ENCODE measurements around the gene ATF3. TPM values are rescaled to one million over a fixed set of nuclear protein-coding genes. Genes with fewer than 3 reads are reported as not detected.

The ATF3 gene
- total and polyA plus RNA-seq, 4 donors = 1.1 to 8.8 (median 5.5) TPM

- Histone ChIP-seq H3K27me3 (ENCODE audit: control insufficient read depth in 4 of 4, insufficient read depth in 4 of 4, low read length in 3 of 4) (no peaks in the 10 kb centered on the region), H3K4me1 (ENCODE audit: control insufficient read depth in 4 of 4, insufficient read depth in 4 of 4, low read length in 3 of 4) (peaks cover 0 to 19% (median 6%) of the 10 kb centered on the region in 4 donors)
- WGBS = 27% methylated on average over 20 of the region's 20 CpGs
These were observed 1.4 kb downstream of the ATF3 start for GRCh38 chr1:212609701-212610574.

DNA sequence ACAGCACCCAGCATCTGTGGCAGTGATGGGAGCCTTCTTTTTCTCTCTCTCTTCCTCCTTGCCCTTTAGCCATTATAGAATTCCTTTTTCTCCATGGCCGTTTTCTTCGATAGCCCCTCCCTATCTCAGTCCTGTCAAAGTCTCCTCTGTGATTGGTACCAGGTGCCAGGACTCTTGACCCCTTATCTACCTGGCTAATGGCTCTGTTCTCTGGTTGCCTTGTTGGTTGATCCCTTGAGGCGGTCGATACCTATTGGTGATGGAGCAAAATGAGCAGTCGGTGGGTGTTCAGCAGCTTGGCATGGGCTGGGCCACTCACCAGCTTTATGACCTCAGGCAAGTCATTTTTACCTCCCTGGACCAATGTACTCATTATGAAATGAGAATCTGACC, 2.0 kb downstream of the ATF3 start:
- 94% methylated on average over 5 of the region's 5 CpGs for WGBS
- TF ChIP-seq HNF4G (IDR thresholded peaks at IDR 0.05) = no peak
- Histone ChIP-seq H3K4me1 (ENCODE audit: control insufficient read depth in 4 of 4, insufficient read depth in 4 of 4, low read length in 3 of 4) (peaks cover 0 to 19% (median 6%) of the 10 kb centered on the region in 4 donors), H3K36me3 (ENCODE audit: control insufficient read depth in 4 of 4, insufficient read depth in 3 of 4, low read depth in 1 of 4, low read length in 3 of 4) (peaks cover under 1 to 9% (median 5%) of the 10 kb centered on the region in 4 donors), H3K9me3 (ENCODE audit: control insufficient read depth in 4 of 4, low read length in 3 of 4) (no peaks in the 10 kb centered on the region), H3K27ac (ENCODE audit: low read depth in 1 of 2, low read length in 2 of 2) (no peak overlapping the region), H3K9ac (ENCODE audit: low read depth in 1 of 2, low read length in 2 of 2) (no peak overlapping the region), H3K27me3 (ENCODE audit: control insufficient read depth in 4 of 4, insufficient read depth in 4 of 4, low read length in 3 of 4) (no peaks in the 10 kb centered on the region), H3K4me3 (ENCODE audit: low read depth in 1 of 3, low read length in 3 of 3) (peak overlapping the region in 1 of 3 donors; percentile 78)
- no peak for DNase-seq (ENCODE audit: low spot score)

More at GRCh38 chr1:212609701-212610574, 1.4 kb downstream of the ATF3 start:
- peaks cover 0 to 3% (median 2%) of the 10 kb centered on the region in 4 donors for H3K36me3 ChIP-seq (ENCODE audit: control insufficient read depth in 4 of 4, insufficient read depth in 3 of 4, low read depth in 1 of 4, low read length in 3 of 4)
- no peak for DNase-seq (ENCODE audit: low spot score)
- no peak for TF ChIP-seq ATF3 (IDR thresholded peaks at IDR 0.05)
- TF ChIP-seq, protein P1, sequence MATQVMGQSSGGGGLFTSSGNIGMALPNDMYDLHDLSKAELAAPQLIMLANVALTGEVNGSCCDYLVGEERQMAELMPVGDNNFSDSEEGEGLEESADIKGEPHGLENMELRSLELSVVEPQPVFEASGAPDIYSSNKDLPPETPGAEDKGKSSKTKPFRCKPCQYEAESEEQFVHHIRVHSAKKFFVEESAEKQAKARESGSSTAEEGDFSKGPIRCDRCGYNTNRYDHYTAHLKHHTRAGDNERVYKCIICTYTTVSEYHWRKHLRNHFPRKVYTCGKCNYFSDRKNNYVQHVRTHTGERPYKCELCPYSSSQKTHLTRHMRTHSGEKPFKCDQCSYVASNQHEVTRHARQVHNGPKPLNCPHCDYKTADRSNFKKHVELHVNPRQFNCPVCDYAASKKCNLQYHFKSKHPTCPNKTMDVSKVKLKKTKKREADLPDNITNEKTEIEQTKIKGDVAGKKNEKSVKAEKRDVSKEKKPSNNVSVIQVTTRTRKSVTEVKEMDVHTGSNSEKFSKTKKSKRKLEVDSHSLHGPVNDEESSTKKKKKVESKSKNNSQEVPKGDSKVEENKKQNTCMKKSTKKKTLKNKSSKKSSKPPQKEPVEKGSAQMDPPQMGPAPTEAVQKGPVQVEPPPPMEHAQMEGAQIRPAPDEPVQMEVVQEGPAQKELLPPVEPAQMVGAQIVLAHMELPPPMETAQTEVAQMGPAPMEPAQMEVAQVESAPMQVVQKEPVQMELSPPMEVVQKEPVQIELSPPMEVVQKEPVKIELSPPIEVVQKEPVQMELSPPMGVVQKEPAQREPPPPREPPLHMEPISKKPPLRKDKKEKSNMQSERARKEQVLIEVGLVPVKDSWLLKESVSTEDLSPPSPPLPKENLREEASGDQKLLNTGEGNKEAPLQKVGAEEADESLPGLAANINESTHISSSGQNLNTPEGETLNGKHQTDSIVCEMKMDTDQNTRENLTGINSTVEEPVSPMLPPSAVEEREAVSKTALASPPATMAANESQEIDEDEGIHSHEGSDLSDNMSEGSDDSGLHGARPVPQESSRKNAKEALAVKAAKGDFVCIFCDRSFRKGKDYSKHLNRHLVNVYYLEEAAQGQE (IDR thresholded peaks at IDR 0.05) = peak; percentile 39
- no peaks in the 10 kb centered on the region for H3K9me3 ChIP-seq (ENCODE audit: control insufficient read depth in 4 of 4, low read length in 3 of 4)
- H3K9ac ChIP-seq (ENCODE audit: low read depth in 1 of 2, low read length in 2 of 2) = peak overlapping the region; percentile 84 to 97
- peak overlapping the region; percentile 72 to 78 (median 78) for H3K4me3 ChIP-seq (ENCODE audit: low read depth in 1 of 3, low read length in 3 of 3)
- H3K27ac ChIP-seq (ENCODE audit: low read depth in 1 of 2, low read length in 2 of 2) = peak overlapping the region; percentile 88 to 97

DNA sequence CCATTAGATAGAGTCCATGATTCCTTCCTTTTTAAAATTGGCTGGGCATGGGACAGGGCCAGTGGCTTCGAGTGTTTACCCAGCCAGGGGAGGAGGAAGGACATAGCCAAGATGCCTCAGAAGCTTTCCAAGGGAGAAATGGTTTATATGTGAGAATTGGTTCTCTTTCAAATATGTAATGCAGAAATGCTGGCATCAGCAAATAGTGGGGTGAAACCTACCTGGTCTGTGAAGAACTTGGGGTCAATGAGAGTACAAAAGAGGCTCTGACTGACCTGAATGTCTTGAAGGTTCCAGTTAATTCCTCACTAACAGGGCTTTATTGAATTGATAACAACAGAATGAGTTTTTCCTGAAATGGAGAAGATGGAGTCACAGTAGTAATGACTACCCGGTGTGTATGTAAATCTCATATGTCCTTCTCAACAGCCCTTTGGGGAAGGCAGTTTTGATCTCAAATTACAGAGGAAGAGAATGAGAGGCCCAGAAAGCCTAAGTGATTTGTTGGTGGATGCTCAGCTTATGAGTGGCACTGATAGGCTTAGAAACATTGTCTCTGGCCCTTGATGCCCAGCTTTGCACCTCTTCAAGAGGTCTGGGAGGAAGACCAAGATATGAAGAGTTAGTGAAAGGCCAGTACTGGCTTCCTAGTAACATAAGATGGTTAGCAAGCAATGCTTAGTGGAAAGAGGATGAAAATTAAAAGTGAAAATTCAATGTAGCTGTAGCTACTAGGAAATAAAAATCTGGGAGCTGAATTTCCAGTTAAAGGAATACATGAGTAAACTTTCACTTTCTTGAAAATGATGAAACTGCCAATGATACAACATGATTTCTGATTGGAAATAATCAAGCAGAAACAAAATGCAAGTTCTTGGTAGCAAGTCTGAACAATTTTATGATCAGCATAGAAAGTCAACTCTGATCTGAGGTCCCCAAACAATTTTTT, 2.7 kb downstream of the ATF3 start:
- 94% methylated on average over 2 of the region's 2 CpGs for WGBS
- H3K36me3 ChIP-seq (ENCODE audit: control insufficient read depth in 4 of 4, insufficient read depth in 3 of 4, low read depth in 1 of 4, low read length in 3 of 4) = peaks cover 5 to 14% (median 11%) of the 10 kb centered on the region in 4 donors
- no peaks in the 10 kb centered on the region for H3K27me3 ChIP-seq (ENCODE audit: control insufficient read depth in 4 of 4, insufficient read depth in 4 of 4, low read length in 3 of 4)
- H3K4me3 ChIP-seq (ENCODE audit: low read depth in 1 of 3, low read length in 3 of 3) = no peak overlapping the region
- H3K4me1 ChIP-seq (ENCODE audit: control insufficient read depth in 4 of 4, insufficient read depth in 4 of 4, low read length in 3 of 4) = peaks cover 0 to 19% (median 6%) of the 10 kb centered on the region in 4 donors
- no peak overlapping the region for H3K9ac ChIP-seq (ENCODE audit: low read depth in 1 of 2, low read length in 2 of 2)
- no peak for DNase-seq (ENCODE audit: low spot score)
- H3K27ac ChIP-seq (ENCODE audit: low read depth in 1 of 2, low read length in 2 of 2) = no peak overlapping the region
- no peaks in the 10 kb centered on the region for H3K9me3 ChIP-seq (ENCODE audit: control insufficient read depth in 4 of 4, low read length in 3 of 4)
- TF ChIP-seq HNF4A (conservative IDR thresholded peaks at IDR 0.05) (no peak), FOXA1 (IDR thresholded peaks at IDR 0.05) (no peak), EGR1 (IDR thresholded peaks at IDR 0.05; ENCODE audit: low read depth in 2 of 2) (no peak), ATF3 (IDR thresholded peaks at IDR 0.05) (no peak), TAF1 (conservative IDR thresholded peaks at IDR 0.05) (no peak), ZBTB33 (IDR thresholded peaks at IDR 0.05) (no peak), HNF4G (IDR thresholded peaks at IDR 0.05) (no peak), YY1 (IDR thresholded peaks at IDR 0.05) (no peak), GABPA (IDR thresholded peaks at IDR 0.05 in 1 of 2, conservative IDR thresholded peaks at IDR 0.05 in 1 of 2) (no peak), RAD21 (IDR thresholded peaks at IDR 0.05) (no peak), CTCF (IDR thresholded peaks at IDR 0.05; ENCODE audit: low read depth, low read length, missing input control) (no peak), NR2F2 (IDR thresholded peaks at IDR 0.05) (no peak), FOXA2 (IDR thresholded peaks at IDR 0.05) (no peak), SP1 (IDR thresholded peaks at IDR 0.05) (no peak)
- TF ChIP-seq, protein P2, sequence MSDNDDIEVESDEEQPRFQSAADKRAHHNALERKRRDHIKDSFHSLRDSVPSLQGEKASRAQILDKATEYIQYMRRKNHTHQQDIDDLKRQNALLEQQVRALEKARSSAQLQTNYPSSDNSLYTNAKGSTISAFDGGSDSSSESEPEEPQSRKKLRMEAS (IDR thresholded peaks at IDR 0.05) = no peak
